Neural cell (in vitro differentiated cells): ENCODE data around the gene RFX7. TPM values are rescaled to one million over a fixed set of nuclear protein-coding genes. Genes with fewer than 3 reads are reported as not detected.

Experiments used
- H2AFZ ChIP-seq: fragments of 200-600, 300-800 bp; sonication (generic), shearing (Covaris generic); 2 replicates; pipeline ENCODE4 v1.6.0; 2014; ENCODE audit warnings: low read depth, mild to moderate bottlenecking, antibody characterized with exemption, low read length, moderate library complexity
- H3F3A ChIP-seq: fragments of 200-600 bp; shearing (Covaris generic); 2 replicates; pipeline ENCODE4 v1.6.1; 2016; ENCODE audit warnings: mild to moderate bottlenecking, moderate library complexity, mixed read lengths, antibody characterized with exemption, low read length; ENCODE audit not compliant: insufficient read depth, poor library complexity, severe bottlenecking
- H3K27ac ChIP-seq: fragments of 200-600, 300-800 bp; sonication (generic), shearing (Covaris generic); 2 replicates; pipeline ENCODE4 v1.5.1; 2014; ENCODE audit warnings: mild to moderate bottlenecking, low read length, moderate library complexity
- H3K27me3 ChIP-seq: fragments of 300-800, 200-600 bp; sonication (generic), shearing (Covaris generic); 2 replicates; pipeline ENCODE4 v1.6.0; 2014; ENCODE audit warnings: mild to moderate bottlenecking, low read depth, low read length, moderate library complexity; ENCODE audit not compliant: insufficient read depth
- H3K36me3 ChIP-seq: fragments of 300-800, 200-600 bp; sonication (generic), shearing (Covaris generic); 2 replicates; pipeline ENCODE4 v1.5.1; 2014; ENCODE audit warnings: mild to moderate bottlenecking, antibody characterized with exemption, low read length, moderate library complexity; ENCODE audit not compliant: insufficient read depth
- H3K4me2 ChIP-seq: fragments of 300-800, 200-600 bp; sonication (generic), shearing (Covaris generic); 2 replicates; pipeline ENCODE4 v1.6.0; 2014; ENCODE audit warnings: mild to moderate bottlenecking, low read length
- H3K4me3 ChIP-seq: fragments of 300-800, 200-600 bp; sonication (generic), shearing (Covaris generic); 2 replicates; pipeline ENCODE4 v1.5.1; 2014; ENCODE audit warnings: mild to moderate bottlenecking, low read length, moderate library complexity
- H3K79me2 ChIP-seq: fragments of 200-600 bp; shearing (Covaris generic); replicated peaks from 2 replicates; pipeline ENCODE4 v1.6.0; 2014; ENCODE audit warnings: mild to moderate bottlenecking, low read length, moderate library complexity; ENCODE audit not compliant: insufficient read depth
- H3K9ac ChIP-seq: fragments of 300-800, 200-600 bp; sonication (generic), shearing (Covaris generic); 2 replicates; pipeline ENCODE4 v1.6.1; 2016; ENCODE audit warnings: mild to moderate bottlenecking, low read length, mixed read lengths
- H3K9me2 ChIP-seq: fragments of 200-600 bp; shearing (Covaris generic); 2 replicates; pipeline ENCODE4 v1.6.1; 2016; ENCODE audit warnings: mild to moderate bottlenecking, low read length, mixed read lengths; ENCODE audit not compliant: insufficient read depth
- H3K9me3 ChIP-seq: fragments of 200-600, 300-800 bp; sonication (generic), shearing (Covaris generic); 2 replicates; pipeline ENCODE4 v1.6.1; 2016; ENCODE audit warnings: mild to moderate bottlenecking, mixed run types, low read length, moderate library complexity, mixed read lengths
- H4K20me1 ChIP-seq: fragments of 200-600 bp; shearing (Covaris generic); 2 replicates; pipeline ENCODE4 v1.6.1; 2016; ENCODE audit warnings: mild to moderate bottlenecking, mixed run types; ENCODE audit not compliant: insufficient read depth
- EP300 ChIP-seq: fragments of 450-650 bp; conservative IDR thresholded peaks from 2 replicates; pipeline ENCODE4 v1.6.1; 2014; ENCODE audit warnings: antibody characterized with exemption, mild to moderate bottlenecking, moderate library complexity; ENCODE audit not compliant: poor library complexity, severe bottlenecking
- EZH2 ChIP-seq: fragments of 200-600, 300-800 bp; shearing (Covaris generic), sonication (generic); IDR thresholded peaks from 2 replicates; pipeline ENCODE4 v1.6.1; 2014; ENCODE audit warnings: antibody characterized with exemption, low read length, borderline replicate concordance, mild to moderate bottlenecking; ENCODE audit not compliant: insufficient read depth, poor library complexity, severe bottlenecking
- MXI1 ChIP-seq: fragments of 450-650 bp; conservative IDR thresholded peaks from 2 replicates; pipeline ENCODE4 v1.6.1; 2014; ENCODE audit warnings: antibody characterized with exemption, mild to moderate bottlenecking; ENCODE audit not compliant: poor library complexity, severe bottlenecking
- POLR2AphosphoS5 ChIP-seq: IDR thresholded peaks from 2 replicates; pipeline ENCODE4 v1.6.1; 2012
- RAD21 ChIP-seq: fragments of 450-650 bp; conservative IDR thresholded peaks from 2 replicates; pipeline ENCODE4 v1.6.1; 2014; ENCODE audit warnings: antibody characterized with exemption, mild to moderate bottlenecking, moderate library complexity
- SMC3 ChIP-seq: fragments of 450-650 bp; conservative IDR thresholded peaks from 2 replicates; pipeline ENCODE4 v1.6.1; 2014; ENCODE audit warnings: antibody characterized with exemption, mild to moderate bottlenecking, moderate library complexity; ENCODE audit not compliant: poor library complexity
- TAF1 ChIP-seq: IDR thresholded peaks from 2 replicates; pipeline ENCODE4 v1.6.1; 2012; ENCODE audit warnings: low read depth
- polyA plus RNA-seq: library from polyadenylated mRNA; depleted of rRNA; stranded (reverse); fragments of >200 nt; gene quantifications from 2 replicates; pipeline ENCODE4 v1.2.3, GENCODE V29; 2014
- TF ChIP-seq, protein P1 (sequence below): fragments of 450-650 bp; IDR thresholded peaks from 2 replicates; pipeline ENCODE4 v1.5.1; 2014; ENCODE audit warnings: antibody characterized with exemption, mild to moderate bottlenecking, moderate library complexity; ENCODE audit not compliant: poor library complexity, severe bottlenecking
- TF ChIP-seq, protein P2 (sequence below): IDR thresholded peaks from 2 replicates; pipeline ENCODE4 v1.6.1; 2012; ENCODE audit warnings: borderline replicate concordance

RFX7 gene
- polyA plus RNA-seq, 1 donor from 2014 or later, result 12.9 TPM

DNA sequence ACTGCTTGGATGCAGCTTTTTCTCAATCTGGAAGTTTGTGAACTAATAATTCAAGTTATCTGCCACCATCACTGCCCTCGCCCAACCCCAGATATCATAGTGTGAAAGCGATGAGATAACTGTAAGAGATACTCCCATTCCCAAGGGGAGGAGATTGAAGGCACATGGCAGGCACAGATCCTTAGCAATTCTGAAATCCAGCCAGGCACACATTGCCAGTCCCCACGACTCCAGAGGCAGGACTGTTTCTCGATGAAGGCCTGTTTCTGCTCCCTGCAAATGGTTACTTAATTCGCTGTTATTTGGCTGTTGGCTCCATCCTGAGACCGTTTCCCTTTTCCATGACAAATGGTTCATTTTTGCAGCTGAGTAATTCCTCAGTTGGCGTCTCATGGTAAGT lies 187.1 kb downstream of the RFX7 start:
- Histone ChIP-seq H4K20me1 (no peaks in the 10 kb centered on the region), H3K9me3 (no peaks in the 10 kb centered on the region), H3K27me3 (no peaks in the 10 kb centered on the region), H3K27ac (no peak overlapping the region), H3K4me2 (no peak overlapping the region), H2AFZ (no peak overlapping the region), H3K79me2 (no peaks in the 10 kb centered on the region), H3F3A (no peaks in the 10 kb centered on the region), H3K4me3 (no peak overlapping the region), H3K36me3 (no peaks in the 10 kb centered on the region), H3K9ac (no peak overlapping the region), H3K9me2 (no peaks in the 10 kb centered on the region)
- TF ChIP-seq POLR2AphosphoS5 (no peak), SMC3 (no peak), EZH2 (no peak), EP300 (no peak), RAD21 (no peak), MXI1 (no peak), TAF1 (no peak)
- TF ChIP-seq, protein P1, sequence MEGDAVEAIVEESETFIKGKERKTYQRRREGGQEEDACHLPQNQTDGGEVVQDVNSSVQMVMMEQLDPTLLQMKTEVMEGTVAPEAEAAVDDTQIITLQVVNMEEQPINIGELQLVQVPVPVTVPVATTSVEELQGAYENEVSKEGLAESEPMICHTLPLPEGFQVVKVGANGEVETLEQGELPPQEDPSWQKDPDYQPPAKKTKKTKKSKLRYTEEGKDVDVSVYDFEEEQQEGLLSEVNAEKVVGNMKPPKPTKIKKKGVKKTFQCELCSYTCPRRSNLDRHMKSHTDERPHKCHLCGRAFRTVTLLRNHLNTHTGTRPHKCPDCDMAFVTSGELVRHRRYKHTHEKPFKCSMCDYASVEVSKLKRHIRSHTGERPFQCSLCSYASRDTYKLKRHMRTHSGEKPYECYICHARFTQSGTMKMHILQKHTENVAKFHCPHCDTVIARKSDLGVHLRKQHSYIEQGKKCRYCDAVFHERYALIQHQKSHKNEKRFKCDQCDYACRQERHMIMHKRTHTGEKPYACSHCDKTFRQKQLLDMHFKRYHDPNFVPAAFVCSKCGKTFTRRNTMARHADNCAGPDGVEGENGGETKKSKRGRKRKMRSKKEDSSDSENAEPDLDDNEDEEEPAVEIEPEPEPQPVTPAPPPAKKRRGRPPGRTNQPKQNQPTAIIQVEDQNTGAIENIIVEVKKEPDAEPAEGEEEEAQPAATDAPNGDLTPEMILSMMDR, result no peak
- TF ChIP-seq, protein P2, sequence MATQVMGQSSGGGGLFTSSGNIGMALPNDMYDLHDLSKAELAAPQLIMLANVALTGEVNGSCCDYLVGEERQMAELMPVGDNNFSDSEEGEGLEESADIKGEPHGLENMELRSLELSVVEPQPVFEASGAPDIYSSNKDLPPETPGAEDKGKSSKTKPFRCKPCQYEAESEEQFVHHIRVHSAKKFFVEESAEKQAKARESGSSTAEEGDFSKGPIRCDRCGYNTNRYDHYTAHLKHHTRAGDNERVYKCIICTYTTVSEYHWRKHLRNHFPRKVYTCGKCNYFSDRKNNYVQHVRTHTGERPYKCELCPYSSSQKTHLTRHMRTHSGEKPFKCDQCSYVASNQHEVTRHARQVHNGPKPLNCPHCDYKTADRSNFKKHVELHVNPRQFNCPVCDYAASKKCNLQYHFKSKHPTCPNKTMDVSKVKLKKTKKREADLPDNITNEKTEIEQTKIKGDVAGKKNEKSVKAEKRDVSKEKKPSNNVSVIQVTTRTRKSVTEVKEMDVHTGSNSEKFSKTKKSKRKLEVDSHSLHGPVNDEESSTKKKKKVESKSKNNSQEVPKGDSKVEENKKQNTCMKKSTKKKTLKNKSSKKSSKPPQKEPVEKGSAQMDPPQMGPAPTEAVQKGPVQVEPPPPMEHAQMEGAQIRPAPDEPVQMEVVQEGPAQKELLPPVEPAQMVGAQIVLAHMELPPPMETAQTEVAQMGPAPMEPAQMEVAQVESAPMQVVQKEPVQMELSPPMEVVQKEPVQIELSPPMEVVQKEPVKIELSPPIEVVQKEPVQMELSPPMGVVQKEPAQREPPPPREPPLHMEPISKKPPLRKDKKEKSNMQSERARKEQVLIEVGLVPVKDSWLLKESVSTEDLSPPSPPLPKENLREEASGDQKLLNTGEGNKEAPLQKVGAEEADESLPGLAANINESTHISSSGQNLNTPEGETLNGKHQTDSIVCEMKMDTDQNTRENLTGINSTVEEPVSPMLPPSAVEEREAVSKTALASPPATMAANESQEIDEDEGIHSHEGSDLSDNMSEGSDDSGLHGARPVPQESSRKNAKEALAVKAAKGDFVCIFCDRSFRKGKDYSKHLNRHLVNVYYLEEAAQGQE, result no peak

DNA sequence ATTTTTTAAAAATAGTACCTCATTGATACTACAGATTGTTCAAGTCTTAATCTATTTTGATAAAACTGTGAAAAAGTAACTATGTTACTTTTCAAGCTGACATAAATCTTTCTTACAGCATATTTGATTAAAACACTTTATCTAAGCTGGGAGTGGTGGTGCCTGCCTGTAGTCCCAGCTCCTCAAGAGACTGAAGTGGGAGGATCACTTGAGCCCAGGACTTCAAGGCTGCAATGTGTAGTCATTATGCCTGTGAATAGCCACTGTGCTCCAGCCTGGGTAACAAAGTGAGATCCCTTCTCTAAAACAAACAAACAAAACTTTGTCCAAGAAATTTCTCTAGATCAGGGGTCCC lies 190.7 kb downstream of the RFX7 start:
- no peak overlapping the region for H3K4me2 ChIP-seq
- H3K9me3 ChIP-seq, result no peaks in the 10 kb centered on the region
- H3K9me2 ChIP-seq, result no peaks in the 10 kb centered on the region
- no peak overlapping the region for H2AFZ ChIP-seq
- TF ChIP-seq, protein P2, result no peak
- TF ChIP-seq, protein P1, result peak; percentile 4
- no peaks in the 10 kb centered on the region for H3K79me2 ChIP-seq
- H3K4me3 ChIP-seq, result no peak overlapping the region
- H3K27ac ChIP-seq, result no peak overlapping the region
- H4K20me1 ChIP-seq, result no peaks in the 10 kb centered on the region
- no peaks in the 10 kb centered on the region for H3F3A ChIP-seq
- no peak overlapping the region for H3K9ac ChIP-seq
- H3K27me3 ChIP-seq, result no peaks in the 10 kb centered on the region
- H3K36me3 ChIP-seq, result no peaks in the 10 kb centered on the region
